OCI-LY3 (cell line): ENCODE results near the gene TPCN2.

Source experiments
- H2AFZ ChIP-seq: fragments of 200-600, 300-600 bp; shearing (Covaris generic); 2 replicates; pipeline ENCODE4 v1.6.0; 2014; ENCODE audit warnings: antibody characterized with exemption, low read depth, low read length
- H3K27ac ChIP-seq: fragments of 200-600, 300-600 bp; sonication (generic); 2 replicates; pipeline ENCODE4 v1.5.1; 2014; ENCODE audit warnings: mild to moderate bottlenecking, low read length, moderate library complexity, mixed read lengths
- H3K27me3 ChIP-seq: fragments of 200-600, 300-600 bp; sonication (generic); 2 replicates; pipeline ENCODE4 v1.6.1; 2014; ENCODE audit warnings: low read depth, low read length, mixed read lengths
- H3K36me3 ChIP-seq: fragments of 200-600, 300-600 bp; sonication (generic); replicated peaks from 2 replicates; pipeline ENCODE3; 2014; ENCODE audit warnings: low read depth, low read length, mixed read lengths
- H3K4me1 ChIP-seq: fragments of 300-600, 200-600 bp; sonication (generic); 2 replicates; pipeline ENCODE4 v1.6.1; 2014; ENCODE audit warnings: low read length, mixed read lengths
- H3K4me2 ChIP-seq: fragments of 200-600, 300-600 bp; sonication (generic); 2 replicates; pipeline ENCODE4 v1.6.1; 2014; ENCODE audit warnings: low read length, mixed read lengths
- H3K4me3 ChIP-seq: fragments of 300-600, 200-600 bp; sonication (generic); 2 replicates; pipeline ENCODE4 v1.5.1; 2014; ENCODE audit warnings: antibody characterized with exemption, mild to moderate bottlenecking, low read length, moderate library complexity
- H3K79me2 ChIP-seq: fragments of 300-600, 200-600 bp; shearing (Covaris generic); 2 replicates; pipeline ENCODE4 v1.6.1; 2014; ENCODE audit warnings: mild to moderate bottlenecking, low read length, mixed read lengths
- H3K9ac ChIP-seq: fragments of 300-600, 200-600 bp; shearing (Covaris generic); 2 replicates; pipeline ENCODE4 v1.6.0; 2014; ENCODE audit warnings: mild to moderate bottlenecking, low read length, moderate library complexity
- H3K9me3 ChIP-seq: fragments of 200-600, 300-600 bp; shearing (Covaris generic); 2 replicates; pipeline ENCODE4 v1.6.1; 2014; ENCODE audit warnings: low read length, mixed read lengths; ENCODE audit not compliant: insufficient read depth
- H4K20me1 ChIP-seq: fragments of 200-600, 300-600 bp; sonication (generic); 2 replicates; pipeline ENCODE4 v1.6.1; 2016; ENCODE audit warnings: low read length, mixed read lengths; ENCODE audit not compliant: insufficient read depth
- EZH2phosphoT487 ChIP-seq: fragments of 200-600 bp; shearing (Covaris generic); IDR thresholded peaks from 2 replicates; pipeline ENCODE4 v1.6.1; 2018; ENCODE audit warnings: antibody characterized with exemption, mixed run types, low read depth
- TF ChIP-seq, protein P1 (sequence below): fragments of 200-600, 300-600 bp; sonication (generic); IDR thresholded peaks from 2 replicates; pipeline ENCODE4 v1.5.1; 2014; ENCODE audit warnings: antibody characterized with exemption, low read length, low read depth

TPCN2 gene

GRCh38 chr11:69086152-69087132 lies 37.7 kb downstream of the TPCN2 start:
- no peak overlapping the region for H3K9ac ChIP-seq
- no peak overlapping the region for H2AFZ ChIP-seq
- no peaks in the 10 kb centered on the region for H3K79me2 ChIP-seq
- peaks cover 21% of the 10 kb centered on the region for H3K36me3 ChIP-seq
- H4K20me1 ChIP-seq: peaks cover 19% of the 10 kb centered on the region
- no peaks in the 10 kb centered on the region for H3K27me3 ChIP-seq
- H3K4me2 ChIP-seq: no peak overlapping the region
- TF ChIP-seq, protein P1, sequence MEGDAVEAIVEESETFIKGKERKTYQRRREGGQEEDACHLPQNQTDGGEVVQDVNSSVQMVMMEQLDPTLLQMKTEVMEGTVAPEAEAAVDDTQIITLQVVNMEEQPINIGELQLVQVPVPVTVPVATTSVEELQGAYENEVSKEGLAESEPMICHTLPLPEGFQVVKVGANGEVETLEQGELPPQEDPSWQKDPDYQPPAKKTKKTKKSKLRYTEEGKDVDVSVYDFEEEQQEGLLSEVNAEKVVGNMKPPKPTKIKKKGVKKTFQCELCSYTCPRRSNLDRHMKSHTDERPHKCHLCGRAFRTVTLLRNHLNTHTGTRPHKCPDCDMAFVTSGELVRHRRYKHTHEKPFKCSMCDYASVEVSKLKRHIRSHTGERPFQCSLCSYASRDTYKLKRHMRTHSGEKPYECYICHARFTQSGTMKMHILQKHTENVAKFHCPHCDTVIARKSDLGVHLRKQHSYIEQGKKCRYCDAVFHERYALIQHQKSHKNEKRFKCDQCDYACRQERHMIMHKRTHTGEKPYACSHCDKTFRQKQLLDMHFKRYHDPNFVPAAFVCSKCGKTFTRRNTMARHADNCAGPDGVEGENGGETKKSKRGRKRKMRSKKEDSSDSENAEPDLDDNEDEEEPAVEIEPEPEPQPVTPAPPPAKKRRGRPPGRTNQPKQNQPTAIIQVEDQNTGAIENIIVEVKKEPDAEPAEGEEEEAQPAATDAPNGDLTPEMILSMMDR: no peak
- TF ChIP-seq EZH2phosphoT487: no peak
- H3K27ac ChIP-seq: no peak overlapping the region
- H3K4me3 ChIP-seq: no peak overlapping the region
- no peaks in the 10 kb centered on the region for H3K9me3 ChIP-seq
- H3K4me1 ChIP-seq: 0 out of 2 replicates have a peak, but pooled peaks cover 3% of the 10 kb centered on the region

DNA sequence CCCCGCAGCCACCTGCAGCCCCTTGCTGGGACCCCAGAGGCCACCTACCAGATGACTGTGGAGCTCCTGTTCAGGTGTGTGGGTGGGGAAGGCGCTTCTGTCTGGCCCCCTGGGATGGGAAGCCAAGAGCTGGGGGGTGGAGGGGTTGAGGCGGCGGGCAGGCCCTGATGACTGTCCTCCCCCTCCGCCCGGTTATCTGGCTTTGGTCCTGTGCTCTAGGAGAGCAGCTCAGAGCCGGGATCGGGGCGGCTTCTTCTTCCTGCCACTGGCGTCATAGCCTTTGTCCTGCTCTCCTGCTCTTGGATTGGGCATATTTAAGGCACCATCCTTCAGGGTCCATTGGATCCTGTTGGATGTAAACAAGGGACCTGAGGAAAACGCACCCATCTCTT lies 38.4 kb downstream of the TPCN2 start:
- Histone ChIP-seq H3K4me1 (0 out of 2 replicates have a peak, but pooled peaks cover 3% of the 10 kb centered on the region), H3K4me2 (no peak overlapping the region), H3K27ac (no peak overlapping the region), H3K79me2 (no peaks in the 10 kb centered on the region), H4K20me1 (peaks cover 19% of the 10 kb centered on the region), H3K27me3 (no peaks in the 10 kb centered on the region), H3K4me3 (no peak overlapping the region), H2AFZ (no peak overlapping the region), H3K36me3 (peaks cover 25% of the 10 kb centered on the region), H3K9ac (no peak overlapping the region), H3K9me3 (no peaks in the 10 kb centered on the region)
- TF ChIP-seq, protein P1: no peak
- TF ChIP-seq EZH2phosphoT487: no peak

DNA sequence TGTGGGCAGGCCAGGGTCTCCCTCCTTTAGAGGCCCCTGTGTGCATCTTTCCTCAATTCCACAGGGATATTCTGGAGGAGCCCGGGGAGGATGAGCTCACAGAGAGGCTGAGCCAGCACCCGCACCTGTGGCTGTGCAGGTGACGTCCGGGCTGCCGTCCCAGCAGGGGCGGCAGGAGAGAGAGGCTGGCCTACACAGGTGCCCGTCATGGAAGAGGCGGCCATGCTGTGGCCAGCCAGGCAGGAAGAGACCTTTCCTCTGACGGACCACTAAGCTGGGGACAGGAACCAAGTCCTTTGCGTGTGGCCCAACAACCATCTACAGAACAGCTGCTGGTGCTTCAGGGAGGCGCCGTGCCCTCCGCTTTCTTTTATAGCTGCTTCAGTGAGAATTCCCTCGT lies 39.1 kb downstream of the TPCN2 start:
- Histone ChIP-seq H2AFZ (no peak overlapping the region), H3K27ac (no peak overlapping the region), H3K27me3 (no peaks in the 10 kb centered on the region), H3K4me2 (no peak overlapping the region), H3K4me3 (no peak overlapping the region), H3K9ac (no peak overlapping the region), H4K20me1 (peaks cover 19% of the 10 kb centered on the region), H3K9me3 (no peaks in the 10 kb centered on the region), H3K36me3 (peaks cover 24% of the 10 kb centered on the region), H3K4me1 (0 out of 2 replicates have a peak, but pooled peaks cover 3% of the 10 kb centered on the region), H3K79me2 (no peaks in the 10 kb centered on the region)
- TF ChIP-seq, protein P1: no peak
- TF ChIP-seq EZH2phosphoT487: no peak

DNA sequence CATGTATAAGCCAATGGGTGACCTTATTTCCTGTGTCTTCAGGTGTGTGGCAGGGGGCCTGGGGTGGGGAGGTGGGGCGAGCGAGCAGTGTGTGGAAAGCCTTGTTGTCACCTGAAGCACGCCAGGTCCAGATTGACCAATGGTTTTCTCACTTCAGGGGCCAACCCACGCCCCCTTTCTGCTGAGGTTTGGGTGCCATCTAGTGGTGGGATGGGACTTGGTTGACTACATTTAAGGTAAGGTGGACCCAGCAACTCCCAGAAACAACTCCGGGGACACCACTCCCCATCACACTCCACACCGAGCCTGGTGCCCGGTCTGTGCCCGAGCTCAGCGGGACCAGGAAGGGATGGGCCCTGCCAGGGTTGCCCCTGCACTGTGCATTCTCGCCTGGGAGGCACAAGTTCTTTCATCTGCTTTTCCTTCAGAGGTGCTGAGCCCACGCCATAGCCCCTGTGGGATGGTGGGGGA lies 40.0 kb downstream of the TPCN2 start:
- TF ChIP-seq EZH2phosphoT487: no peak
- TF ChIP-seq, protein P1: peak; percentile 90
- no peaks in the 10 kb centered on the region for H3K27me3 ChIP-seq
- no peaks in the 10 kb centered on the region for H3K9me3 ChIP-seq
- H3K79me2 ChIP-seq: no peaks in the 10 kb centered on the region
- no peak overlapping the region for H3K4me3 ChIP-seq
- peaks cover 29% of the 10 kb centered on the region for H3K36me3 ChIP-seq
- 0 out of 2 replicates have a peak, but pooled peaks cover 3% of the 10 kb centered on the region for H3K4me1 ChIP-seq
- H3K27ac ChIP-seq: no peak overlapping the region
- H3K9ac ChIP-seq: no peak overlapping the region
- no peak overlapping the region for H2AFZ ChIP-seq
- H4K20me1 ChIP-seq: peaks cover 15% of the 10 kb centered on the region
- H3K4me2 ChIP-seq: no peak overlapping the region
